ENCODE results near the gene SUFU. TPM values are rescaled to one million over a fixed set of nuclear protein-coding genes. Genes with fewer than 3 reads are reported as not detected.

SUFU gene
- total and polyA plus RNA-seq, 2 experiments from 2014 or later = 2.8 to 5.6 TPM

DNA sequence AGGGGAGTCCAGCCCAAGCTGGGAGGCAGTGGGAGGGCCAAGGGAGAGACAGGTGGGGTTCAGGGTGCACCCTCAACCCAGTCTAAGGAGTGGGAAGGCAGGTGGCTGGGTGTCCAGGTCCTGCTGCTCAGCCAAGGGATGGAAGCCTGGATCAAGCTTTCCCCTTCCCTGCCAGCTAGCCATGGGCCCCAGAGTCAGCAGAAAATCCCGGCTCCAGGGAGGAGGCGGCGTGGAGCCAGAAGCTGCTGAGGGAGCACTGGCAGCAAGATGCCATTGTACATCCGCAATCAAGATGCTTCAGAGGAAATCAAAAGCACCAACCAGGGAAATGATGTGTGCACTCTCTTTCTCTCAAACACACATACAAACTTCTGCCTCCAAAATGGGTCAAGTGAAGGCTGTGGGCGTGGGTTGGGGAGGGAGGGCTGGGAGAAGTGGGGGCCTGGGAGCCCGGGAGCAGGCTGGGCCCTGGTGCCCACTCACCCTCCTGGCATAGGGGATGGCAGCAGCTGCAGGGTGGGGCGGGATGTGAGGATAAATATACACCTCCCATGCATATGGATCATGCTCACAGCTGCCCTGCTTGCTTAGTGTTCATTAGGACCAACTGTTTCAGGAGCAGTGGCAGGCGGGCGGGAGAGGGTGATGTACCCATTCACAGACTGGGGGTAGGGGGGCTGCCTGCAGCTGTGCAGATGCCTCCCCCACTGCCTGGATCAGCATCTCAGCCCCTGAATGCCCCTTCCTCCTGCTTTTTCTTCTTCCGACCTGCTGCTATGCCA is 164.7 kb downstream of the SUFU start (continued):
- TF ChIP-seq ZNF331 (CRISPR knock-in tag; IDR thresholded peaks at IDR 0.05; ENCODE audit: low read depth) (no peak), CTCF (conservative IDR thresholded peaks at IDR 0.05; ENCODE audit: low read depth in 2 of 2) (no peak)

- Mint-ChIP-seq H3K36me3 (ENCODE audit: low read depth) (no peaks in the 10 kb centered on the region; the same call in 2 of the 3 replicates), H3K4me1 (peaks cover 44% of the 10 kb centered on the region), H3K27ac (no peak overlapping the region), H3K9me3 (no peaks in the 10 kb centered on the region), H3K27me3 (ENCODE audit: insufficient read depth, low read depth, poor library complexity) (peaks cover 17% of the 10 kb centered on the region), H3K4me3 (no peak overlapping the region)
- no peaks in the 10 kb centered on the region for H3K9me2 ChIP-seq (ENCODE audit: insufficient read depth)
- H3K27ac ChIP-seq (ENCODE audit: low read depth) = no peak overlapping the region
- peaks cover 34% of the 10 kb centered on the region for H3K4me1 ChIP-seq (ENCODE audit: insufficient read depth)
- no peaks in the 10 kb centered on the region for H4K20me1 ChIP-seq (replicated peaks; ENCODE audit: insufficient read depth)
- H3K4me2 ChIP-seq = no peak overlapping the region; the same call in 1 of the 2 replicates
- no peaks in the 10 kb centered on the region for H3K36me3 ChIP-seq (ENCODE audit: insufficient read depth)
- H3K4me3 ChIP-seq = no peak overlapping the region
- DNase-seq (ENCODE audit: low spot score) (peak; percentile 57), ATAC-seq (peak; percentile 55)
- peaks cover 15% of the 10 kb centered on the region; the same call in 1 of the 2 replicates for H3F3A ChIP-seq (replicated peaks; ENCODE audit: low read depth)
- H2AFZ ChIP-seq = no peak overlapping the region
- TF ChIP-seq REST (IDR thresholded peaks at IDR 0.05; ENCODE audit: unreplicated experiment) (no peak), CTCF (conservative IDR thresholded peaks at IDR 0.05; ENCODE audit: low read depth in 2 of 2) (peak; percentile 57 to 66)
- no peaks in the 10 kb centered on the region for H3K27me3 ChIP-seq (ENCODE audit: insufficient read depth)
- no peaks in the 10 kb centered on the region for H3K79me2 ChIP-seq (replicated peaks; ENCODE audit: insufficient read depth)
Observed at GRCh38 chr10:102669206-102670064, 165.7 kb downstream of the SUFU start.
